K562 (cell line): Measurements from ENCODE around the gene ATF1. TPM values are rescaled to one million over a fixed set of nuclear protein-coding genes. Genes with fewer than 3 reads are reported as not detected.

Experiments
- AFF1 ChIP-seq, 2 experiments: fragments of 450-650 bp; IDR thresholded peaks; 2 replicates each; pipeline ENCODE4 v1.6.1; 2018; ENCODE audit warnings: mild to moderate bottlenecking in 2 of 2, low read depth in 1 of 2; ENCODE audit not compliant: partially characterized antibody in 2 of 2
- ARID4B ChIP-seq: sonication (generic); formaldehyde crosslinking; IDR thresholded peaks from 2 replicates; pipeline ENCODE4 v1.8.0; 2022; ENCODE audit warnings: mild to moderate bottlenecking, missing genetic modification reagents
- BRCA1 ChIP-seq, 2 experiments: fragments of 450-650 bp in 1 of 2; sonication (generic) in 1 of 2; formaldehyde crosslinking in 1 of 2; IDR thresholded peaks; 2 replicates each; pipeline versions ENCODE4 v1.5.0 to v1.6.1; 2017 to 2020; ENCODE audit warnings: mild to moderate bottlenecking in 1 of 2, missing genetic modification reagents in 1 of 2
- ETV1 ChIP-seq: fragments of 450-650 bp; conservative IDR thresholded peaks from 2 replicates; pipeline ENCODE4 v1.6.1; 2016; ENCODE audit warnings: missing genetic modification characterization, control low read depth, low read depth, missing compliant biosample characterization
- FIP1L1 ChIP-seq: fragments of 200-400 bp; formaldehyde crosslinking; IDR thresholded peaks from 2 replicates; pipeline ENCODE4 v1.6.1; 2018; ENCODE audit warnings: mild to moderate bottlenecking, low read depth, low read length; ENCODE audit not compliant: poor library complexity, severe bottlenecking
- HMGN3 ChIP-seq: IDR thresholded peaks from 2 replicates; pipeline ENCODE4 v1.6.1; 2011; ENCODE audit warnings: borderline replicate concordance, low read depth, mild to moderate bottlenecking, mixed read lengths, low read length; ENCODE audit not compliant: insufficient read length; ENCODE audit errors: extremely low read depth
- KDM1A ChIP-seq, 2 experiments: fragments of 450-650 bp; IDR thresholded peaks; 2 replicates each; pipeline ENCODE4 v1.6.1; 2016; ENCODE audit warnings: mild to moderate bottlenecking in 2 of 2
- KDM5B ChIP-seq: fragments of 200-600 bp; sonication (generic); IDR thresholded peaks from 2 replicates; pipeline ENCODE4 v1.6.1; 2012; ENCODE audit warnings: low read depth, mild to moderate bottlenecking, moderate library complexity, low read length, control low read depth, inconsistent platforms; ENCODE audit not compliant: insufficient replicate concordance
- KLF16 ChIP-seq: IDR thresholded peaks from 2 replicates; pipeline ENCODE4 v1.6.1; 2016; ENCODE audit warnings: antibody characterized with exemption
- PBX2 ChIP-seq, 2 experiments: IDR thresholded peaks in 1 of 2; conservative IDR thresholded peaks in 1 of 2; 2 replicates each; pipeline ENCODE4 v1.6.1; 2016; ENCODE audit warnings: low read depth in 2 of 2, mild to moderate bottlenecking in 1 of 2, missing compliant biosample characterization in 1 of 2, missing genetic modification characterization in 1 of 2, moderate library complexity in 1 of 2
- PML ChIP-seq: IDR thresholded peaks from 2 replicates; pipeline ENCODE4 v1.6.1; 2012; ENCODE audit warnings: low read length, inconsistent platforms
- POLR2AphosphoS2 ChIP-seq: IDR thresholded peaks from 2 replicates; pipeline ENCODE4 v1.6.1; 2012; ENCODE audit warnings: low read length, improper control_type of control experiment
- ZEB2 ChIP-seq: fragments of 450-650 bp; IDR thresholded peaks from 2 replicates; pipeline ENCODE4 v1.6.1; 2016
- ZNF316 ChIP-seq: fragments of 450-650 bp; IDR thresholded peaks from 2 replicates; pipeline ENCODE4 v1.6.1; 2016
- ZZZ3 ChIP-seq: fragments of 450-650 bp; IDR thresholded peaks from 2 replicates; pipeline ENCODE4 v1.6.1; 2016; ENCODE audit warnings: antibody characterized with exemption, mild to moderate bottlenecking, moderate library complexity
- polyA plus RNA-seq, 8 experiments: library from polyadenylated mRNA; depleted of rRNA in 4 of 8; stranded (reverse) in 5 of 8; unstranded in 3 of 8; fragments of >200 nt; fragmentation: Nextera tagmentation in 2 of 8; fragmentation: Illumina TruSeq in 1 of 8; extraction: Ambion mirVana in 2 of 8; extraction: Trizol in 1 of 8; gene quantifications; 2 replicates each; pipeline versions ENCODE4 v1.2.1 to v1.2.3, GENCODE V29; 2011 to 2014; ENCODE audit warnings: inconsistent platforms in 1 of 8, missing spikeins in 1 of 8
- total RNA-seq, 7 experiments: library from RNA; depleted of rRNA in 6 of 7; stranded (reverse); fragments of >200 nt in 6 of 7; fragmentation: Illumina TruSeq in 2 of 7; extraction: Trizol in 2 of 7; gene quantifications; 2 replicates each; pipeline versions ENCODE4 v1.2.1 to v1.2.3, GENCODE V29; 2011 to 2021; ENCODE audit warnings: low replicate concordance in 1 of 7

The ATF1 gene
- total and polyA plus RNA-seq, 9 of the 15 experiments (the other 6 are each of a cell fraction or from before 2014, with no cell fraction given), result 19.8 to 83.5 (median 51.4) TPM

- TF ChIP-seq ZZZ3 (no peak), ARID4B (CRISPR knock-in tag) (peak; percentile 88), BRCA1 (IDR thresholded peaks at IDR 0.05) (no peak), BRCA1 (CRISPR knock-in tag; IDR thresholded peaks at IDR 0.05) (no peak), ZEB2 (peak; percentile 41; the same call in 1 of the 2 replicates), ETV1 (tag) (peak; percentile 61), KDM5B (peak; percentile 63), KDM1A (IDR thresholded peaks at IDR 0.05) (peak in 1 of 2 experiments; percentile 43; a peak in 1 of 4 replicates), AFF1 (IDR thresholded peaks at IDR 0.05; ENCODE audit: low read depth in 1 of 2, partially characterized antibody in 2 of 2) (peak in 1 of 2 experiments; percentile 71), FIP1L1 (no peak), POLR2AphosphoS2 (peak; percentile 74; the same call in 1 of the 2 replicates), HMGN3 (peak; percentile 83), PBX2 (CRISPR knock-in tag; IDR thresholded peaks at IDR 0.05; ENCODE audit: low read depth) (no peak), PBX2 (tag; conservative IDR thresholded peaks at IDR 0.05; ENCODE audit: low read depth) (0 out of 2 replicates have a peak, but pooled peaks have one; percentile 3), PML (peak; percentile 72; the same call in 1 of the 2 replicates), KLF16 (0 out of 2 replicates have a peak, but pooled peaks have one; percentile 3), ZNF316 (peak; percentile 33; the same call in 1 of the 2 replicates)
Observed at GRCh38 chr12:50763639-50764285, at the start of gene ATF1 (continued).
